SH-SY5Y (cell line): ENCODE results near the gene MYH6.

Source experiments
- GATA2 ChIP-seq: IDR thresholded peaks from 2 replicates; pipeline ENCODE4 v1.6.1; 2011; ENCODE audit warnings: mild to moderate bottlenecking, low read depth, low read length
- GATA3 ChIP-seq: IDR thresholded peaks from 2 replicates; pipeline ENCODE4 v1.6.1; 2011; ENCODE audit warnings: low read depth, mild to moderate bottlenecking, low read length, moderate library complexity

- TF ChIP-seq GATA3 (no peak), GATA2 (no peak)
These were observed 46.4 kb upstream of the MYH6 start for GRCh38 chr14:23454445-23454856.
